ENCODE results near the gene TMEM59L.

TMEM59L gene

DNA sequence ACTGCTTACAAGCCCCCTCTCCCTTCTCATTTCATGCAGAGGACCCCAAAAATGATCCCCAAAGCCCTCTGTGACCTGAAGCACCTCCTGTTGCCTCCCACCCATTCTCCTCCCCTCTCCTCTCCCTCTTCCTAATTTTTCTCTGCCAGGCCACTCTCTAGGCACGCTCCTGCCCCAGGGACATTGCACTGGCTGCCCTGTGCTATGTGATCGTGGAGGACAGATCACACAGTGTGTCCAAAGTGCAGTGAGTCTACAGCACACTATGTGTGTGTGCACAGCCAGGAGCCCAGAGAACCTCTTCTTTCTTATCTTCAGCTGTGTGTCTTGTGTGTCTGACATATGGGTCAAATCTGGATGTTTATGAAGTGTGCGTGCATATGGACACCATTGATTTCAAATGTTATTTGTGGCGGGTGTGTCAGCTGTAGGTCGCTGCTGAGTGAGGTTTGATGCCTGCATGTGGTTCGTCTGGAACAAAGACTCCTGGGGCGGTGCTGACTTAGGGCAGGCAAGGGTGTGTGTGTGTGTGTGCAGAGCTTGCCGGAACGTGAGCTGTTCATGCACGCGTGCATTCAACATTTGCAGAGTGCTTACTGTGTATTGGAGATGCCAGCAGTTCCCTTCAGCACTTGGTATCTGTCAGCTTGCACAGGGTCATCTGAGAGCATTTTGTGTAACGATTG lies 22.1 kb downstream of the TMEM59L start:
- TF ChIP-seq GATA3 (IDR thresholded peaks at IDR 0.05; ENCODE audit: low read depth, low read length) (no peak), GATA2 (IDR thresholded peaks at IDR 0.05; ENCODE audit: low read depth, low read length) (no peak)

DNA sequence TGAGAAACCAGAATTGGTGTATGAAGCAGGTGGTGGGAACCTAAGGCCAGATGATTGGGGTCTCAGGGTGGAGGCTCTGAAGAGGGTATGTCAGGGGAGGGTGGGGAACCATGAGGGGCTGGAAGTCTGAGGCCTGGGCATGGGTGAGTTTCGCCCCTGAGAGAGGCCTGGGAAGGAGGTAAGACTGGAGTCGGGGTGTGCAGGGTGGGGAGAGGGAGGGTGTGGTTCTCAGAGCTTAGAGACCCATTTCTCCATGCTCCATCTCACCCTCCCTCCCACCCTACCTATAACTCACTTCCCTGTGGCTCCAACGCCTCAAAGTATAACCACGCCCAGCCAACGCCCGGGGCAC lies 23.1 kb downstream of the TMEM59L start:
- TF ChIP-seq GATA2 (IDR thresholded peaks at IDR 0.05; ENCODE audit: low read depth, low read length) (no peak), GATA3 (IDR thresholded peaks at IDR 0.05; ENCODE audit: low read depth, low read length) (no peak)

GRCh38 chr19:18636183-18636968 lies 23.7 kb downstream of the TMEM59L start:
- no peak for TF ChIP-seq GATA3 (IDR thresholded peaks at IDR 0.05; ENCODE audit: low read depth, low read length)
- no peak for TF ChIP-seq GATA2 (IDR thresholded peaks at IDR 0.05; ENCODE audit: low read depth, low read length)

- TF ChIP-seq GATA2 (IDR thresholded peaks at IDR 0.05; ENCODE audit: low read depth, low read length), result no peak
- no peak for TF ChIP-seq GATA3 (IDR thresholded peaks at IDR 0.05; ENCODE audit: low read depth, low read length)
Observed at GRCh38 chr19:18636969-18637629, 24.4 kb downstream of the TMEM59L start, which contains the start of gene KLHL26. TSS of gene KLHL26 (plus strand) at chr19:18637028. CDS start at chr19:18637055, 27 bp downstream.

GRCh38 chr19:18637673-18638630 lies 25.3 kb downstream of the TMEM59L start:
- TF ChIP-seq GATA3 (IDR thresholded peaks at IDR 0.05; ENCODE audit: low read depth, low read length), result no peak
- TF ChIP-seq GATA2 (IDR thresholded peaks at IDR 0.05; ENCODE audit: low read depth, low read length), result no peak

DNA sequence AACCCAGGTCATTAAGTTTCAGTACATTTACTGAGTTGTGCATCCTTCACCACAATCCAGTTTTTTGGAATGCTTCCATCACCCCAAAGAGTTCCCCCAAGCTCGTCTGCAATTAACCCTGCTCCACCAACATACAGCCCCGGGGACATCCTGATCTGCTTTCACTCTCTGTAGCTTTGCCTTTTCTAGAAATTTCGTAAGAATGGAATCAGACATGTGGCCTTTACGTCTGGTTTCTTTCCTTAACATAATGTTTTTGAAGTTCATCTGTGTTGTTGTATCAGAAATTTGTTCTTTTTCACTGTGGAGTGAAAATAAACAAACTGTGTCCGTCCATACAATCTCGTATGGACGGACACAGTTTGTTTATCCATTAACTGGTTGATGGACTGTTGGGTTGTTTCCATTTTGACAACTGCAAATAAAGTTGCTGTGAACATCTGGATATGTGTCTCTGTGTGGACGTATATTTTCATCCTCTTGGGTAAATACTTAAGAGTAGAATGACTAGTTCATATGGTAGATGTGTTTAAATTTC lies 27.1 kb downstream of the TMEM59L start:
- TF ChIP-seq GATA3 (IDR thresholded peaks at IDR 0.05; ENCODE audit: low read depth, low read length), result no peak
- TF ChIP-seq GATA2 (IDR thresholded peaks at IDR 0.05; ENCODE audit: low read depth, low read length), result no peak

DNA sequence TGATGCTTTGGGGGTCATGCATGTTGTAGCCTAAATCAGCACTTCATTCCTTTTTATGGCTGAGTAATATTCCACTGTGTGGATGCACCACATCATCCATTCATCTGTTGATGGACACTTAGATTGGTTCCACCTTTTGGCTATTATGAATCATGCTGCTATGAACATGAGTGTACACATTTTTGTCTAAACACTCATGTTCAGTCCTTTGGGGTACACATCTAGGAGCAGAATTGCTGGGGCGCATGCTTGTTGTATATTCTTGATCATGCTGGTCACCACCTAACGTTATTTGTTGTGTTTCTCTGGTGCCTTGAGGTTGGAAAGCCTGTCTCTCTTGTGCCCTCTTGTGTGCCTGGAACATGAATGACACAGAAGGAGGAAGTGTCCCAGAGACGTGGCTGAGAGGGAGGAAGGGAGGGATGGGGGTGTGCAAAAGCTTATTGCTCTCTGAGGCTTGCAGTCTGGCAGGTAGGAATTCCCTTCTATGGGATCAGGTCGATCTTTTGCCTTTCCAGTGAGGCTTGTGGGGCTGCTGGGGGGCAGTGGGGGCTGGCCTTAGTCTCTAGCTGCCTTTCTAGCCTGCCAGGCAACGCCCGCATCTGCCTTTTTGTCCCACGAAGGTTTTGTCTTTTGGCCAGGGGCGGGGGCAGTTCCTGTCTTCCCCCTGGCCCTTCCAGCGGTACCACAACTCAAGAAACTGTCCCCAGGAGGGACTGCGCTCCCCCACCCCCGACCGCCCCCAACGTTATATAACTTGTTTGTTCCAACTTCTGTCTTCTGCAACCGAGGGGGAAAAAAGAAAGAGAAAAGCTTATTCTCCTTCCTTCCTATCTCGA lies 31.7 kb downstream of the TMEM59L start:
- no peak for TF ChIP-seq GATA2 (IDR thresholded peaks at IDR 0.05; ENCODE audit: low read depth, low read length)
- no peak for TF ChIP-seq GATA3 (IDR thresholded peaks at IDR 0.05; ENCODE audit: low read depth, low read length)

- TF ChIP-seq GATA3 (IDR thresholded peaks at IDR 0.05; ENCODE audit: low read depth, low read length) (no peak), GATA2 (IDR thresholded peaks at IDR 0.05; ENCODE audit: low read depth, low read length) (no peak)
Observed at GRCh38 chr19:18645035-18645511, 32.4 kb downstream of the TMEM59L start.

GRCh38 chr19:18646535-18647370 lies 34.1 kb downstream of the TMEM59L start:
- TF ChIP-seq GATA3 (IDR thresholded peaks at IDR 0.05; ENCODE audit: low read depth, low read length) (no peak), GATA2 (IDR thresholded peaks at IDR 0.05; ENCODE audit: low read depth, low read length) (no peak)

GRCh38 chr19:18647371-18647767 lies 34.7 kb downstream of the TMEM59L start:
- TF ChIP-seq GATA3 (IDR thresholded peaks at IDR 0.05; ENCODE audit: low read depth, low read length) (no peak), GATA2 (IDR thresholded peaks at IDR 0.05; ENCODE audit: low read depth, low read length) (no peak)

DNA sequence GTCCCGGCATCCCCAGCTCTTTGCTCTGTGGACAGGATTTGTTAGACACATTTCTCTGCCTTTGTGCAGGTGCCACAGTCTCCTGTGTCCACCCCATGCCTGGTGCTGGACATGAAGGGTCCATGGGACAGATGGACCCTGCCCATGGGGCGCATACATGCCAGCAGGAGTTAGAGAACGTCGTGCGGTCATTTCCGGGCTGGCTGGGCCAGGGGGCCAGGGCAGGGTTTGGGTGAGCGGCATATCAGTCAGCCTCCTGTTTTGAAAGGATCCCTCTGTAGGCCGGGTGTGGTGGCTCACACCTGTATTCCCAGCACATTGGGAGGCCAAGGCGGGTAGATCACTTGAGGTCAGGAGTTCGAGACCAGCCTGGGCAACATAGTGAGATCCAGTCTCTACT lies 35.1 kb downstream of the TMEM59L start:
- TF ChIP-seq GATA3 (IDR thresholded peaks at IDR 0.05; ENCODE audit: low read depth, low read length) (no peak), GATA2 (IDR thresholded peaks at IDR 0.05; ENCODE audit: low read depth, low read length) (no peak)

DNA sequence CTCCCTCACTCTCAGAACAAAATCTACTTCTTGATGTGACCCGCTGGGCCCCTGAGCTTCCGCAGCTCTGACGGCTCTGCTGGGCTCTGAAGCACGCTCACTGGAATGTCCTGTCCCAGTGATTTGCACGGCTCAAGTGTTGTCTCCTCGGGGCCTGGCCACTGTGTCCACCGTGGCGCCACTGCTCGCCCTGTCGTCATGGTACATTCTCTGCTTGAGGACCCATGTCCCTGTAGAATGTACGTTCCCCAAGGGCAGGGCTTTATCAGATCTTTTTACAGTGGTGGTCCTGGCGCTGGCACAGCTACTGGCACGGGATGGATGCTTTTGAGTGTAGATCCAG lies 36.3 kb downstream of the TMEM59L start:
- TF ChIP-seq GATA3 (IDR thresholded peaks at IDR 0.05; ENCODE audit: low read depth, low read length), result no peak
- no peak for TF ChIP-seq GATA2 (IDR thresholded peaks at IDR 0.05; ENCODE audit: low read depth, low read length)
